Nephron progenitor cell (in vitro differentiated cells): ENCODE measurements around the gene ACD.
A peak's percentile ranks its signal among the peaks of the same experiment; 100 is the strongest.
"Not testable (repeated sequence)": the region's sequence is repeated elsewhere in the genome, so short reads cannot be mapped to it uniquely, and the experiment has no call there.

Source experiments
- DNase-seq: peaks from one replicate; pipeline ENCODE4 v3.0.0; 2021
- H3K27ac Mint-ChIP-seq: 2 replicates; pipeline ENCODE4 v1.8.0; 2021; ENCODE audit warnings: mild to moderate bottlenecking, moderate library complexity, mixed read lengths
- H3K27me3 Mint-ChIP-seq: 2 replicates; pipeline ENCODE4 v1.8.0; 2021; ENCODE audit warnings: mild to moderate bottlenecking, low read depth, mixed read lengths; ENCODE audit not compliant: poor library complexity
- H3K36me3 Mint-ChIP-seq: 2 replicates; pipeline ENCODE4 v1.8.0; 2021; ENCODE audit warnings: low read depth, mixed read lengths
- H3K4me1 Mint-ChIP-seq: 2 replicates; pipeline ENCODE4 v1.8.0; 2021; ENCODE audit warnings: mixed read lengths
- H3K4me3 Mint-ChIP-seq: 2 replicates; pipeline ENCODE4 v1.8.0; 2021; ENCODE audit warnings: mild to moderate bottlenecking, moderate library complexity, mixed read lengths
- H3K9me3 Mint-ChIP-seq: 2 replicates; pipeline ENCODE4 v1.8.0; 2021; ENCODE audit warnings: mild to moderate bottlenecking, moderate library complexity, mixed read lengths
- CTCF ChIP-seq: fragments of 200-600 bp; sonication (generic); IDR thresholded peaks from 2 replicates; pipeline ENCODE4 v1.5.0; 2021; ENCODE audit warnings: antibody characterized with exemption

Gene ACD

GRCh38 chr16:67703626-67704025 is 43.6 kb upstream of the ACD start:
- no peak for DNase-seq
- Mint-ChIP-seq H3K27ac (peak overlapping the region; percentile 66), H3K9me3 (peaks cover 12% of the 10 kb centered on the region), H3K27me3 (peaks cover 4% of the 10 kb centered on the region), H3K4me1 (no peaks in the 10 kb centered on the region), H3K36me3 (peaks cover 23% of the 10 kb centered on the region), H3K4me3 (no peak overlapping the region)
- no peak for TF ChIP-seq CTCF

- Mint-ChIP-seq H3K4me3 (no peak overlapping the region), H3K27ac (peak overlapping the region; percentile 57)
Measured at GRCh38 chr16:67702130-67702529, 42.1 kb upstream of the ACD start.

GRCh38 chr16:67701420-67701819 is 41.4 kb upstream of the ACD start:
- no peak for DNase-seq
- Mint-ChIP-seq H3K27ac (no peak overlapping the region), H3K4me1 (no peaks in the 10 kb centered on the region), H3K27me3 (no peaks in the 10 kb centered on the region), H3K4me3 (no peak overlapping the region), H3K36me3 (peaks cover 27% of the 10 kb centered on the region), H3K9me3 (peaks cover 13% of the 10 kb centered on the region)
- TF ChIP-seq CTCF: no peak

More at GRCh38 chr16:67702130-67702529, 42.1 kb upstream of the ACD start:
- Mint-ChIP-seq H3K9me3 (peaks cover 17% of the 10 kb centered on the region), H3K27me3 (no peaks in the 10 kb centered on the region), H3K36me3 (peaks cover 28% of the 10 kb centered on the region), H3K4me1 (no peaks in the 10 kb centered on the region)
- DNase-seq: no peak
- TF ChIP-seq CTCF: no peak

GRCh38 chr16:67699265-67699664 is 39.2 kb upstream of the ACD start:
- TF ChIP-seq CTCF: no peak
- no peaks in the 10 kb centered on the region for H3K4me1 Mint-ChIP-seq

GRCh38 chr16:67697422-67698185 is 37.5 kb upstream of the ACD start:
- no peaks in the 10 kb centered on the region for H3K4me1 Mint-ChIP-seq
- H3K4me3 Mint-ChIP-seq: no peak overlapping the region
- TF ChIP-seq CTCF: no peak
- H3K9me3 Mint-ChIP-seq: peaks cover 11% of the 10 kb centered on the region
- H3K27me3 Mint-ChIP-seq: no peaks in the 10 kb centered on the region
- DNase-seq: no peak
- H3K36me3 Mint-ChIP-seq: peaks cover 24% of the 10 kb centered on the region
- no peak overlapping the region for H3K27ac Mint-ChIP-seq

More at GRCh38 chr16:67699265-67699664, 39.2 kb upstream of the ACD start:
- Mint-ChIP-seq H3K36me3 (peaks cover 24% of the 10 kb centered on the region), H3K4me3 (no peak overlapping the region), H3K9me3 (peaks cover 11% of the 10 kb centered on the region), H3K27ac (no peak overlapping the region), H3K27me3 (no peaks in the 10 kb centered on the region)
- no peak for DNase-seq

- Mint-ChIP-seq H3K4me3 (no peak overlapping the region), H3K27me3 (peaks cover 3% of the 10 kb centered on the region), H3K9me3 (peaks cover 11% of the 10 kb centered on the region), H3K4me1 (no peaks in the 10 kb centered on the region), H3K27ac (peak overlapping the region; percentile 4), H3K36me3 (peaks cover 48% of the 10 kb centered on the region)
- TF ChIP-seq CTCF: no peak
- no peak for DNase-seq
Measured at GRCh38 chr16:67694611-67695010, 34.6 kb upstream of the ACD start.

GRCh38 chr16:67693517-67694285 is 33.6 kb upstream of the ACD start:
- H3K4me3 Mint-ChIP-seq, H3K9me3 Mint-ChIP-seq, DNase-seq, H3K4me1 Mint-ChIP-seq, H3K27ac Mint-ChIP-seq, H3K27me3 Mint-ChIP-seq: not testable (repeated sequence)
- peaks cover 46% of the 10 kb centered on the region for H3K36me3 Mint-ChIP-seq
